Measurements from ENCODE around the gene CRCP.

GRCh38 chr7:66138994-66139752 is 24.5 kb downstream of the CRCP start:
- TF ChIP-seq CTCF (conservative IDR thresholded peaks at IDR 0.05; ENCODE audit: low read depth, low read length) (no peak), EZH2phosphoT487 (IDR thresholded peaks at IDR 0.05; ENCODE audit: borderline replicate concordance, low read length) (no peak)
